Cortex of kidney (tissue), 1 donor: ENCODE data around the gene TPRKB.
"Not testable (repeated sequence)": the region's sequence is repeated elsewhere in the genome, so short reads cannot be mapped to it uniquely, and the experiment has no call there.

Experiments
- DNase-seq: peaks from one replicate; lab custom pipeline; 2025; lab: John Stamatoyannopoulos, UW

The TPRKB gene

DNA sequence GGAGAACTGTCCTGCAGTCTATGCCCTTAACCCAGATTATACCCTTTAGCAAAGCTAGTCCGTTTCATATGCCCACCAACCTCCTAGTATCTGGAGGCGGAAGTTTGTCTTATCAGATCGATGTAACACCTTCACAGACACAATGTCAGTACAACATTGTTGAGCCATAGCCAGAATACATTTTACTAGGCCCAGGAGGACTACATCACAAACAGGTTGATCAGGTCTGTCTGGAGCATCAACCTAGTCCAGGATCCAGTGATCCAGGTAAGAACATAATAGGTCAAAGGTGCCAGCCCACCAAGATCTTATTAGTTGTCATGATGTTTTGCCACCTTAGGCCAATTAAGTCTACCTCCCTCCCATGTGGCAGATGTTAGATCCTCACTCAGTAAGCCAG is 2.0 kb upstream of the TPRKB start:
- DNase-seq, result no peak

GRCh38 chr2:73736378-73736777 is 767 bp downstream of the TPRKB start:
- no peak for DNase-seq

GRCh38 chr2:73730810-73731209 is 6.3 kb downstream of the TPRKB start:
- DNase-seq, result no peak

DNA sequence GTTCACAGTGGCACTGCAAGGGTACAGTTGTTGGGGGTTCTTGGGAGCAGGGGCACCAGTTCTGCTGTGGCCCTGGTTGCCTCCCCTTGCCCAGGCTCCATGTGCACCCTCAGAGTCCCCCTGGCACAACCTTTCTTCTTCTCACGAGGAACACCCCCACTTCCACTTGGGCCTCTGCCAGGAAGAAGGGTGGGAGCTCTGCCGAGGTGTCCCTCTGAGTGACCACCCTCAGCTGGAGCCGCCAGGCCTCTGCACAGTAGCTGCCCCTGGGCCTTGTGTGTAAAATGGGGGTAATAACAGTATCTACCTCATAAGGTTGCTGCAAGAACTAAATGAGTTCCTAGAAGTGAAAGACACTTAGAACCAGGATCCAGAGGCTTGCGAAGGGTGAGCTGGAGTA is 8.4 kb downstream of the TPRKB start:
- no peak for DNase-seq

- no peak for DNase-seq
These were observed 9.1 kb downstream of the TPRKB start for GRCh38 chr2:73728043-73728442.

- DNase-seq, result not testable (repeated sequence)
These were observed 10.5 kb downstream of the TPRKB start for GRCh38 chr2:73726657-73727056.

GRCh38 chr2:73718851-73719621 is 18.1 kb downstream of the TPRKB start:
- no peak for DNase-seq

GRCh38 chr2:73718421-73718820 is 18.7 kb downstream of the TPRKB start:
- no peak for DNase-seq

DNA sequence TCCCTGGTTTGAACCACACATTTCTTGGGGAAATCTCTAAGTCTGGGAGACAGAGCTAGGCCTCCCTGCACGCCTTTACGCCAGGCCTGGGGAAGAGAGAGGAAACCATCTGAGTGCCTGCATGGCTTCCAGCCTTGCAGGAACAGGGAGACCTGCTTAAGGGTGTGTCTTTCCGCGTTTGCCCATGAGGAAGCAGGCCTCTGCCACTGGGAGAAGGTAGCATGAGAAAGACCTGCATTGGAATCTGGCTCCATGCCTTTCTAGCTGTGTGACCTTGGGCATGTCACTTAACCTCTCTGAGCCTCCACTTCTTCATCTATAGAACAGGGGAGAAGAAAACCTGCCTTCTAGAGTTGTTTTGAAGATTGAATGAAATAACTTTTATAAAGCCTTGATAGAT is 19.4 kb downstream of the TPRKB start:
- DNase-seq, result not testable (repeated sequence)

- no peak for DNase-seq
These were observed 19.9 kb downstream of the TPRKB start for GRCh38 chr2:73717251-73717606.

DNA sequence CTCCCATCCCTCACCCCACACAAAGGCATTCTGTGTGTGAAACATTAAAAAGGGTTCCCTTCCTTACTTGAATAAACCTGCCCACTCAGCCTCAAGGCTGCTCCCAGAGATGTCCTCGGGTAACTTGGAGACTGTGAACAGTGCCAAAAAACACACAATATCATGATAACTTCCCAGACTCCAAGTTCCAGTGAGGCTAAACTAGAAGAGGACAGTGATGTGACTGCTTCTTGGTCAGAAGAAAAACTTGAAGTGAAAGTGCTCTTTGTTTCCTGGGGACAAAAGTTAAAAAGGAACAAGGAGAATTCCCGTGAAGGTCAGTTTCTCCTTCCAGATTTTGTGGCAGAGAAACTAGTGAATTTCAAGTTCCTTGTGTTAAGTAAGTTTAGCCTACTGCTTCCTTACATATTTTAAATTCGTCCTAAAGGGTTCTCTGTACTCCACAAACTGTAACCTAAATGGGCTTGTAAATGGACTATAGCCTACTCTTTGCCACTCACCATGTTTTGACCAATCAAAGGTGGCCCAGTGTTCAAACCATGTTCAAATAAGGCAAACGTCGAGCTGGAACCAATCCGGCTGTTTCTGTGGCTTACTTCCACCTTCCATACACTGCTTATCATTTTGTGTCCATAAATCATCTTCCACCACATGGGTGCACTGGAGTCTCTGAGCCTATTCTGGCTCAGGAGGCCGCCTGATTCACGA is 20.4 kb downstream of the TPRKB start:
- no peak for DNase-seq

GRCh38 chr2:73714091-73714490 is 23.1 kb downstream of the TPRKB start:
- no peak for DNase-seq

GRCh38 chr2:73708527-73708926 is 28.6 kb downstream of the TPRKB start:
- DNase-seq, result no peak

GRCh38 chr2:73707636-73708035 is 29.5 kb downstream of the TPRKB start:
- no peak for DNase-seq

GRCh38 chr2:73707058-73707457 is 30.1 kb downstream of the TPRKB start:
- DNase-seq, result no peak

DNA sequence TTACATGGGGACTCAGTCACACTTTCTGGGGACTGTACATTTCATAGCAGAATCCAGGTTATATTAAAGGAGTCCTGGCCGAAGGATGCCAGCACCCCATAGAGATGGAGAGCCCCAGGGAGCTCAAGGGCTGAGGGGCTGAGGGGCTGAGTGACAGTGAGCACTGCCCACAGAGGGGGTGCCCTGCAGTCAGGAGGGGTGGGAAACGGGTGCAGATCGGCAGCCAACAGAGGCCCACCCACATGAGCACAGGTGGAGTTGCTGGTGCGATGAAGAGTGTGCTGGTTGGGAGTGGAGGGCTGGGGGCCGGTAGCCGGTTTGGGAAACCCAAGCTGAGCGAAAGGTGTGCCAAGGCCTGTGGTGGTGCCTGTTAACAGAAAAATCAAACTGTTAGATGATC is 32.1 kb downstream of the TPRKB start:
- DNase-seq, result no peak

GRCh38 chr2:73704285-73704684 is 32.9 kb downstream of the TPRKB start:
- no peak for DNase-seq

- DNase-seq, result no peak
These were observed 33.5 kb downstream of the TPRKB start for GRCh38 chr2:73703675-73704074.

- DNase-seq, result not testable (repeated sequence)
These were observed 34.2 kb downstream of the TPRKB start for GRCh38 chr2:73702852-73703493.

DNA sequence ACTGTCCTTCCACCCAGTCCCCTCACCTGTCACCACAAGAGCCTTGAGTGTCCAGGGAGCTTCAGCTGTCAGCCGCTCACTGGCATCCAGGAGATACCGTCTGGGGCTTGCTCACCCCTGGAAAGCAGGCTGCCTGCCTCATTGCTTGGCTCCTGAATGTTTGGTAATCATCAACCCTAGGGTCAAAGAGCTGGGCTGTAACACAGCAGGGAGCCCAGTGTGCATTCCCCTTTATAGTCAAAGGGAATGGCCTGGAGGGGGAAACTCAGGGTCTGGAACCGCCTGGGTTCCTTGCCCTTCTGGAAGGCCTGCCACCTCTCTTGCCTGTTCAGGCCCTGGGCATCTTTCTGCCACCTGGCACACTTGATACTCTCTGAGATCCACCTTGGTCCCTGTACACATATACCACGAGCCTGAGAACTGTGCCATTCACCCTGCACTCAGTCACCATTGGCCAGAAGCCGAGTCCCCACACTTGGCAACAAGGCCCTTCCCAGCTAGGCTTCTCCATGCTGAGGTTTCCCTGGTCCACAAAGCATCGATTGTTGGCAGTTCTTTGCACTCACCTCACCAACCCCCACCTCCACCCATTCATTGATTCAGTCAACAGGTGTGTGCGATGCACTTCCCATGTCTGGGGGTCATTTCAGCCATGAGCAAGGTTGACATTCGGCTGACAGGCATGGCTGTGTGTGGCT is 35.0 kb downstream of the TPRKB start:
- DNase-seq, result no peak

DNA sequence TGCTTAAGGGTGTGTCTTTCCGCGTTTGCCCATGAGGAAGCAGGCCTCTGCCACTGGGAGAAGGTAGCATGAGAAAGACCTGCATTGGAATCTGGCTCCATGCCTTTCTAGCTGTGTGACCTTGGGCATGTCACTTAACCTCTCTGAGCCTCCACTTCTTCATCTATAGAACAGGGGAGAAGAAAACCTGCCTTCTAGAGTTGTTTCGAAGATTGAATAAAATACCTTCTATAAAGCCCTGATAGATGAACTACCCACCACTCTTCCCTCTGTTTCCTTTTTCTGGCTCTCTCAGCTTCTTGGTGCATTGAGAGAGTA is 35.7 kb downstream of the TPRKB start:
- DNase-seq, result not testable (repeated sequence)

- no peak for DNase-seq
These were observed 36.3 kb downstream of the TPRKB start for GRCh38 chr2:73700661-73701447.
